Measurements from ENCODE around the gene SECTM1. TPM values are rescaled to one million over a fixed set of nuclear protein-coding genes. Genes with fewer than 3 reads are reported as not detected.
A peak's percentile ranks its signal among the peaks of the same experiment; 100 is the strongest.

SECTM1 gene
- total RNA-seq, 2 donors from 2014 or later, result 29.1 to 76.3 TPM

GRCh38 chr17:82324566-82325285 is 8.8 kb downstream of the SECTM1 start:
- no peaks in the 10 kb centered on the region for H3K36me3 ChIP-seq
- H3K9ac ChIP-seq (ENCODE audit: low read depth in 2 of 2, low read length in 2 of 2), result peak overlapping the region in 1 of 2 donors; percentile 6
- peaks cover 10% of the 10 kb centered on the region for H3K4me1 ChIP-seq
- no peak for DNase-seq
- H3K9me3 ChIP-seq, result no peaks in the 10 kb centered on the region
- no peak overlapping the region for H3K27ac ChIP-seq
- no peak overlapping the region for H3K4me3 ChIP-seq
- TF ChIP-seq CTCF (IDR thresholded peaks at IDR 0.05), result no peak
- intact Hi-C loops (cut with DNase I), result loop anchor here (10.0 kb wide), 1 partner anchor 290 kb away; the partner anchor contains the start of genes DCXR and RAC3
- H3K27me3 ChIP-seq, result no peaks in the 10 kb centered on the region

- H3K27me3 ChIP-seq, result no peaks in the 10 kb centered on the region
- H3K27ac ChIP-seq, result no peak overlapping the region
- H3K4me1 ChIP-seq, result peaks cover 10% of the 10 kb centered on the region
- H3K9me3 ChIP-seq, result no peaks in the 10 kb centered on the region
- no peak for DNase-seq
- H3K36me3 ChIP-seq, result no peaks in the 10 kb centered on the region
- H3K4me3 ChIP-seq, result no peak overlapping the region
- intact Hi-C loops (cut with DNase I), result loop anchor here (2.0 to 10.0 kb wide), 2 partner anchors 79 to 289 kb away; partner anchors contain the start of genes DCXR and RAC3
- H3K9ac ChIP-seq (ENCODE audit: low read depth in 2 of 2, low read length in 2 of 2), result no peak overlapping the region
- no peak for TF ChIP-seq CTCF (IDR thresholded peaks at IDR 0.05)
Observed at GRCh38 chr17:82323514-82324234, 9.9 kb downstream of the SECTM1 start.

GRCh38 chr17:82322526-82323453 is 10.8 kb downstream of the SECTM1 start:
- Histone ChIP-seq H3K4me1 (peaks cover 10% of the 10 kb centered on the region), H3K27ac (no peak overlapping the region), H3K9ac (ENCODE audit: low read depth in 2 of 2, low read length in 2 of 2) (no peak overlapping the region), H3K4me3 (no peak overlapping the region), H3K36me3 (no peaks in the 10 kb centered on the region), H3K9me3 (no peaks in the 10 kb centered on the region), H3K27me3 (no peaks in the 10 kb centered on the region)
- no peak for TF ChIP-seq CTCF (IDR thresholded peaks at IDR 0.05)
- intact Hi-C loops (cut with DNase I), result loop anchor here (2.0 to 10.0 kb wide), 2 partner anchors 78 to 288 kb away; partner anchors contain the start of genes DCXR and RAC3
- no peak for DNase-seq

GRCh38 chr17:82321947-82322466 is 11.6 kb downstream of the SECTM1 start:
- H3K4me1 ChIP-seq, result peaks cover 10% of the 10 kb centered on the region
- no peaks in the 10 kb centered on the region for H3K36me3 ChIP-seq
- H3K27me3 ChIP-seq, result no peaks in the 10 kb centered on the region
- H3K27ac ChIP-seq, result no peak overlapping the region
- H3K9ac ChIP-seq (ENCODE audit: low read depth in 2 of 2, low read length in 2 of 2), result no peak overlapping the region
- no peak for TF ChIP-seq CTCF (IDR thresholded peaks at IDR 0.05)
- intact Hi-C loops (cut with DNase I), result loop anchor here (2.0 to 10.0 kb wide), 3 partner anchors 77 to 287 kb away; partner anchors contain the start of genes DCXR and RAC3
- no peak for DNase-seq
- no peak overlapping the region for H3K4me3 ChIP-seq
- H3K9me3 ChIP-seq, result no peaks in the 10 kb centered on the region

Measured in colonic mucosa (tissue), 4 donors.